GM23248 (cell line): ENCODE data around the gene GNL3.

ENCODE experiments used
- EZH2 ChIP-seq: fragments of 200-600 bp; sonication (generic); IDR thresholded peaks from 2 replicates; pipeline ENCODE4 v1.6.1; 2018; ENCODE audit warnings: antibody characterized with exemption, mild to moderate bottlenecking; ENCODE audit not compliant: insufficient read depth, poor library complexity, severe bottlenecking
- EZH2phosphoT487 ChIP-seq: fragments of 200-600 bp; sonication (generic); IDR thresholded peaks from 2 replicates; pipeline ENCODE4 v1.6.1; 2018; ENCODE audit warnings: antibody characterized with exemption, moderate library complexity, mild to moderate bottlenecking, low read depth; ENCODE audit not compliant: insufficient read depth

- TF ChIP-seq EZH2 = no peak
- no peak for TF ChIP-seq EZH2phosphoT487
Measured at GRCh38 chr3:52705688-52706686, 20.2 kb downstream of the GNL3 start, which contains the start of the genes GLT8D1 and SPCS1.
